HCT116 (cell line): Measurements from ENCODE around the gene GALNT7. TPM values are rescaled to one million over a fixed set of nuclear protein-coding genes. Genes with fewer than 3 reads are reported as not detected.

Experiments used
- ATAC-seq: fragments of 200-7000 bp; cut with Tn5 transposase; 2 replicates; pipeline ENCODE4 v1.9.1; 2020; ENCODE audit warnings: mild to moderate bottlenecking, moderate library complexity
- BruUV-seq: library from RNA; stranded (reverse); fragments of 400-500 nt; replicated peaks from 2 replicates; lab custom pipeline; 2021; lab: Mats Ljungman, UMichigan
- CTCF ChIA-PET: fragments of 300-600 bp; sonication (Branson Sonifier 250); formaldehyde crosslinking; loops from one replicate; lab custom pipeline; 2021; ENCODE audit warnings: antibody characterized with exemption; lab: Charles Lee
- POLR2A ChIA-PET: fragments of 300-600, 350-600 bp; sonication (Branson Sonifier 250); formaldehyde crosslinking; loops from one replicate; lab custom pipeline; 2021; ENCODE audit warnings: antibody characterized with exemption; lab: Charles Lee
- RAD21 ChIA-PET, 2 experiments: fragments of 300-600 bp; sonication (Branson Sonifier 250); formaldehyde crosslinking; loops; one replicate each; lab custom pipeline; 2023; ENCODE audit warnings: low total read pairs in 2 of 2; ENCODE audit not compliant: uncharacterized antibody in 2 of 2, unreplicated experiment in 2 of 2, low non-redundant PET in 1 of 2; lab: Charles Lee
- DNase-seq: peaks from one replicate; pipeline ENCODE4 v3.0.0-alpha.2; 2010; ENCODE audit warnings: low read depth, low spot score
- H2AFZ ChIP-seq: fragments of 200-600 bp; shearing (Covaris generic), sonication (generic); 2 replicates; pipeline ENCODE4 v1.6.1; 2017; ENCODE audit warnings: low read depth, mixed run types, mixed read lengths, antibody characterized with exemption, low read length; ENCODE audit not compliant: poor library complexity, severe bottlenecking
- H3K27ac ChIP-seq: 2 replicates; pipeline ENCODE4 v1.5.1; 2012; ENCODE audit warnings: low read depth, low read length
- H3K27me3 ChIP-seq: fragments of 200-600 bp; sonication (generic); 2 replicates; pipeline ENCODE4 v1.6.1; 2016; ENCODE audit warnings: mixed run types, low read length, mixed read lengths; ENCODE audit not compliant: insufficient read depth
- H3K36me3 ChIP-seq, 2 experiments: fragments of 200-500 bp in 1 of 2; fragments of 200-600 bp in 1 of 2; sonication (Bioruptor generic) in 1 of 2; sonication (generic) in 1 of 2; 2 replicates each; pipeline versions ENCODE4 v1.5.1 to v1.6.1; 2014 to 2016; ENCODE audit warnings: low read length in 2 of 2, inconsistent platforms in 1 of 2, mixed read lengths in 1 of 2, mixed run types in 1 of 2; ENCODE audit not compliant: insufficient read depth in 2 of 2, control insufficient read depth in 1 of 2
- H3K4me1 ChIP-seq, 2 experiments: fragments of 200-600 bp in 1 of 2; sonication (generic) in 1 of 2; 2 replicates each; pipeline versions ENCODE4 v1.5.1 to v1.6.1; 2012 to 2017; ENCODE audit warnings: low read length in 2 of 2, inconsistent platforms in 1 of 2, mild to moderate bottlenecking in 1 of 2, mixed read lengths in 1 of 2, mixed run types in 1 of 2, moderate library complexity in 1 of 2; ENCODE audit not compliant: insufficient read depth in 2 of 2, control insufficient read depth in 1 of 2
- H3K4me2 ChIP-seq: fragments of 200-600 bp; sonication (generic); 2 replicates; pipeline ENCODE4 v1.6.1; 2017; ENCODE audit warnings: mixed run types, low read length, mixed read lengths
- H3K4me3 ChIP-seq, 2 experiments: fragments of 200-600 bp in 1 of 2; sonication (generic) in 1 of 2; replicated peaks in 1 of 2; 2 replicates each; pipeline ENCODE4 v1.5.1; 2011 to 2016; ENCODE audit warnings: low read length in 2 of 2, control low read depth in 1 of 2, low read depth in 1 of 2, mild to moderate bottlenecking in 1 of 2, mixed read lengths in 1 of 2, mixed run types in 1 of 2
- H3K79me2 ChIP-seq: fragments of 200-600 bp; sonication (generic); 2 replicates; pipeline ENCODE4 v1.6.1; 2017; ENCODE audit warnings: mild to moderate bottlenecking, mixed run types, low read length, moderate library complexity, mixed read lengths; ENCODE audit not compliant: insufficient read depth
- H3K9ac ChIP-seq: fragments of 200-600 bp; sonication (generic); 2 replicates; pipeline ENCODE4 v1.6.1; 2016; ENCODE audit warnings: low read length, mixed read lengths
- H3K9me2 ChIP-seq: fragments of 200-600 bp; sonication (generic), shearing (Covaris generic); 2 replicates; pipeline ENCODE4 v1.6.1; 2017; ENCODE audit warnings: mixed run types, mild to moderate bottlenecking, moderate library complexity; ENCODE audit not compliant: insufficient read depth
- H3K9me3 ChIP-seq, 2 experiments: fragments of 200-500 bp in 1 of 2; fragments of 200-600 bp in 1 of 2; sonication (Bioruptor generic) in 1 of 2; sonication (generic) in 1 of 2; 2 replicates each; pipeline ENCODE4 v1.6.1; 2014 to 2017; ENCODE audit warnings: low read length in 2 of 2, mixed read lengths in 2 of 2, inconsistent platforms in 1 of 2, low read depth in 1 of 2, mild to moderate bottlenecking in 1 of 2, mixed run types in 1 of 2, moderate library complexity in 1 of 2; ENCODE audit not compliant: control insufficient read depth in 1 of 2, insufficient read depth in 1 of 2
- H4K20me1 ChIP-seq: fragments of 200-600 bp; sonication (generic), shearing (Covaris generic); 2 replicates; pipeline ENCODE4 v1.6.1; 2017; ENCODE audit warnings: mixed run types, mild to moderate bottlenecking, moderate library complexity; ENCODE audit not compliant: insufficient read depth
- FOSL1 ChIP-seq: IDR thresholded peaks from 2 replicates; pipeline ENCODE4 v1.6.1; 2012; ENCODE audit warnings: low read depth
- POLR2A ChIP-seq: IDR thresholded peaks from 2 replicates; pipeline ENCODE4 v1.7.0; 2011; ENCODE audit warnings: borderline replicate concordance; ENCODE audit not compliant: insufficient read depth, insufficient read length; ENCODE audit errors: extremely low read depth
- RAD21 ChIP-seq: IDR thresholded peaks from 2 replicates; pipeline ENCODE4 v1.6.1; 2012; ENCODE audit warnings: low read depth, mild to moderate bottlenecking
- SRF ChIP-seq: IDR thresholded peaks from 2 replicates; pipeline ENCODE4 v1.6.1; 2012; ENCODE audit warnings: low read depth
- ZFX ChIP-seq: fragments of 450-650 bp; IDR thresholded peaks from 2 replicates; pipeline ENCODE4 v1.6.1; 2017
- ZNF274 ChIP-seq: fragments of 200-500 bp; sonication (Bioruptor generic); IDR thresholded peaks from 2 replicates; pipeline ENCODE4 v1.6.1; 2014; ENCODE audit warnings: mild to moderate bottlenecking, low read depth, low read length, inconsistent platforms
- intact Hi-C: fragments of 100-400 bp; cut with micrococcal nuclease; formaldehyde crosslinking; loops from 2 replicates; pipeline ENCODE4 v1.10.0; 2022
- total RNA-seq: library from RNA; stranded (reverse); gene quantifications from one replicate; pipeline ENCODE4 v1.2.1, GENCODE V29; 2021; ENCODE audit not compliant: unreplicated experiment
- TF ChIP-seq, protein P1 (sequence below): IDR thresholded peaks from 2 replicates; pipeline ENCODE4 v1.6.1; 2012; ENCODE audit warnings: low read depth
- TF ChIP-seq, protein P2 (sequence below): IDR thresholded peaks from 2 replicates; pipeline ENCODE4 v1.6.1; 2011; ENCODE audit warnings: mild to moderate bottlenecking, low read length, moderate library complexity; ENCODE audit not compliant: insufficient replicate concordance; ENCODE audit errors: extremely low read depth

GALNT7 gene
- total RNA-seq, 1 experiment from 2014 or later = 21.3 TPM

DNA sequence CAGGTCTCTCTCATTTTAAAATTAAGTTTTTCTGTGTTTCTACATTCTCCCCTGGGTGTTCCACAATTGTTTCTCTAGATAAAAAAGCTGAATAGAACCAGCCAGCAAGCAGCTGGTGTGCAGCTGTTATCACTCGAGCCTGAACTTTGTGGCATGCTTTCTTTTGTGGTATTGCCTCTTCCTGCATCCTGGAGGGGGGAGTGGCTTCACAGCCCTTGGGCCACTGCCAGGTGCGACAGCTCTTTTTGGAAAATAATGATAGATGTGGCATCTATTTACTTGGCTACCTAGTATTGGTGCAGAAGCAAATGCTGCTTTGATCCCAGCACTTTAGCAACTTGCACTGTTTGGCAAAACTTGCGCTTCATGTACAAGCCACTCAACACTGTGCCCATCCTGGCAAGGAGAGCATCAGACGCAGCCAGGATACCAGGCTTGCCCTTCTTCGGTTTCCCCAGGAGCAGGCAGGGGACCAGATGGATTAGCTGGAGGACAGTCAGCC, 96.1 kb downstream of the GALNT7 start (continued):
- TF ChIP-seq, protein P1, sequence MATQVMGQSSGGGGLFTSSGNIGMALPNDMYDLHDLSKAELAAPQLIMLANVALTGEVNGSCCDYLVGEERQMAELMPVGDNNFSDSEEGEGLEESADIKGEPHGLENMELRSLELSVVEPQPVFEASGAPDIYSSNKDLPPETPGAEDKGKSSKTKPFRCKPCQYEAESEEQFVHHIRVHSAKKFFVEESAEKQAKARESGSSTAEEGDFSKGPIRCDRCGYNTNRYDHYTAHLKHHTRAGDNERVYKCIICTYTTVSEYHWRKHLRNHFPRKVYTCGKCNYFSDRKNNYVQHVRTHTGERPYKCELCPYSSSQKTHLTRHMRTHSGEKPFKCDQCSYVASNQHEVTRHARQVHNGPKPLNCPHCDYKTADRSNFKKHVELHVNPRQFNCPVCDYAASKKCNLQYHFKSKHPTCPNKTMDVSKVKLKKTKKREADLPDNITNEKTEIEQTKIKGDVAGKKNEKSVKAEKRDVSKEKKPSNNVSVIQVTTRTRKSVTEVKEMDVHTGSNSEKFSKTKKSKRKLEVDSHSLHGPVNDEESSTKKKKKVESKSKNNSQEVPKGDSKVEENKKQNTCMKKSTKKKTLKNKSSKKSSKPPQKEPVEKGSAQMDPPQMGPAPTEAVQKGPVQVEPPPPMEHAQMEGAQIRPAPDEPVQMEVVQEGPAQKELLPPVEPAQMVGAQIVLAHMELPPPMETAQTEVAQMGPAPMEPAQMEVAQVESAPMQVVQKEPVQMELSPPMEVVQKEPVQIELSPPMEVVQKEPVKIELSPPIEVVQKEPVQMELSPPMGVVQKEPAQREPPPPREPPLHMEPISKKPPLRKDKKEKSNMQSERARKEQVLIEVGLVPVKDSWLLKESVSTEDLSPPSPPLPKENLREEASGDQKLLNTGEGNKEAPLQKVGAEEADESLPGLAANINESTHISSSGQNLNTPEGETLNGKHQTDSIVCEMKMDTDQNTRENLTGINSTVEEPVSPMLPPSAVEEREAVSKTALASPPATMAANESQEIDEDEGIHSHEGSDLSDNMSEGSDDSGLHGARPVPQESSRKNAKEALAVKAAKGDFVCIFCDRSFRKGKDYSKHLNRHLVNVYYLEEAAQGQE = no peak

DNA sequence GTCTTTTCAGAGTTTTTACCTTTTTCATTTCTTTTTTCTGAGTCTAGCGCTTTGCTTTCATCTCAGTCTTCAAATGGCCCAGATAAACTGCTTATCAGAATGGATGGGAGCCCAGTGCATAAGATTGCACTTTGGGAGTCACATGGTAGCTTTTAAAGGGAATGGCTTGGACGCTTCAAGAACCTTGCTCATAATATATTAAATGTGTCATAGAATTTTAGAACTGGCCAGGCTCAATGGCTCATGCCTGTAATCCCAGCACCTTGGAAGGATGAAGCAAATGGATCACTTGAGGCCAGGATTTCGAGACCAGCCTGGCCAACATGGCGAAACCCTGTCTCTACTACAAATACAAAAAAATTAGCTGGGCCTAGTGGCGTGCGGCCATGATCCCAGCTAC, 97.1 kb downstream of the GALNT7 start:
- POLR2A ChIA-PET = no interaction called here
- intact Hi-C loops = no loop called here
- H2AFZ ChIP-seq = no peak overlapping the region
- H3K9me3 ChIP-seq = no peaks in the 10 kb centered on the region
- H3K27ac ChIP-seq = no peak overlapping the region
- TF ChIP-seq POLR2A = no peak
- TF ChIP-seq SRF = no peak
- TF ChIP-seq, protein P2, sequence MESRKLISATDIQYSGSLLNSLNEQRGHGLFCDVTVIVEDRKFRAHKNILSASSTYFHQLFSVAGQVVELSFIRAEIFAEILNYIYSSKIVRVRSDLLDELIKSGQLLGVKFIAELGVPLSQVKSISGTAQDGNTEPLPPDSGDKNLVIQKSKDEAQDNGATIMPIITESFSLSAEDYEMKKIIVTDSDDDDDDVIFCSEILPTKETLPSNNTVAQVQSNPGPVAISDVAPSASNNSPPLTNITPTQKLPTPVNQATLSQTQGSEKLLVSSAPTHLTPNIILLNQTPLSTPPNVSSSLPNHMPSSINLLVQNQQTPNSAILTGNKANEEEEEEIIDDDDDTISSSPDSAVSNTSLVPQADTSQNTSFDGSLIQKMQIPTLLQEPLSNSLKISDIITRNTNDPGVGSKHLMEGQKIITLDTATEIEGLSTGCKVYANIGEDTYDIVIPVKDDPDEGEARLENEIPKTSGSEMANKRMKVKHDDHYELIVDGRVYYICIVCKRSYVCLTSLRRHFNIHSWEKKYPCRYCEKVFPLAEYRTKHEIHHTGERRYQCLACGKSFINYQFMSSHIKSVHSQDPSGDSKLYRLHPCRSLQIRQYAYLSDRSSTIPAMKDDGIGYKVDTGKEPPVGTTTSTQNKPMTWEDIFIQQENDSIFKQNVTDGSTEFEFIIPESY = no peak
- TF ChIP-seq, protein P1 = no peak
- TF ChIP-seq ZNF274 = no peak
- no peak for TF ChIP-seq RAD21
- no peak for TF ChIP-seq ZFX
- TF ChIP-seq FOSL1 = no peak
- TF ChIP-seq, all 23 proteins: peak for 0
- H4K20me1 ChIP-seq = peaks cover 7% of the 10 kb centered on the region; the same call in 1 of the 2 replicates
- no peak overlapping the region for H3K4me2 ChIP-seq
- DNase-seq = no peak
- BruUV-seq = no TSS peak
- H3K4me3 ChIP-seq = no peak overlapping the region
- ChIA-PET RAD21 (no interaction called here), CTCF (no interaction called here)
- no peaks in the 10 kb centered on the region for H3K36me3 ChIP-seq
- H3K9me2 ChIP-seq = no peaks in the 10 kb centered on the region
- peaks cover 25% of the 10 kb centered on the region for H3K79me2 ChIP-seq
- no peak for ATAC-seq
- no peak overlapping the region for H3K9ac ChIP-seq
- H3K27me3 ChIP-seq = no peaks in the 10 kb centered on the region
- H3K4me1 ChIP-seq = no peaks in the 10 kb centered on the region
